Body of pancreas (tissue), 4 donors: ENCODE data around the gene ERAL1. TPM values are rescaled to one million over a fixed set of nuclear protein-coding genes. Genes with fewer than 3 reads are reported as not detected.

Experiments used
- ATAC-seq: fragments of 150-250 bp; one replicate; pipeline ENCODE4 v1.9.1; 2016
- DNase-seq, 4 donors: peaks; one replicate each; pipeline ENCODE4 v3.0.0-alpha.2; 2019
- H3K27ac ChIP-seq, 4 donors: fragments of 200-600 bp; sonication (generic); 1 replicate in 3 of 4; 2 replicates in 1 of 4; pipeline versions ENCODE4 v1.5.1 to v1.6.1; 2016 to 2019; ENCODE audit warnings: mild to moderate bottlenecking in 1 of 4, mixed read lengths in 1 of 4, moderate library complexity in 1 of 4
- H3K27me3 ChIP-seq, 2 donors: fragments of 200-600 bp; sonication (generic); one replicate each; pipeline ENCODE4 v1.6.0; 2016; ENCODE audit warnings: mild to moderate bottlenecking in 1 of 2
- H3K36me3 ChIP-seq, 2 donors: fragments of 200-600 bp; sonication (generic); replicated peaks in 1 of 2; 2 replicates each; pipeline ENCODE4 v1.5.1; 2016; ENCODE audit warnings: low read depth in 2 of 2; ENCODE audit not compliant: insufficient read depth in 1 of 2
- H3K4me1 ChIP-seq: fragments of 200-600 bp; sonication (generic); one replicate; pipeline ENCODE4 v1.6.0; 2016
- H3K4me3 ChIP-seq, 2 donors: fragments of 200-600 bp; sonication (generic); 1 replicate in 1 of 2; 2 replicates in 1 of 2; pipeline ENCODE4 v1.5.1; 2016 to 2019
- H3K9me3 ChIP-seq, 3 donors: fragments of 200-600 bp; sonication (generic); 1 replicate in 2 of 3; 2 replicates in 1 of 3; pipeline ENCODE4 v1.5.1; 2016
- CTCF ChIP-seq, 7 experiments: fragments of 450-650 bp in 4 of 7; fragments of 200-600 bp in 3 of 7; sonication (generic) in 3 of 7; IDR thresholded peaks; one replicate each; pipeline ENCODE4 v1.5.1; 2016 to 2019; ENCODE audit warnings: antibody characterized with exemption in 7 of 7
- POLR2A ChIP-seq, 3 donors: fragments of 450-650 bp; IDR thresholded peaks; one replicate each; pipeline ENCODE4 v1.6.1; 2016; ENCODE audit warnings: antibody characterized with exemption in 3 of 3, mild to moderate bottlenecking in 2 of 3
- WGBS, 2 donors: methylation state at CpG; one replicate each; pipeline ENCODE4 v1.1.5; 2017; 5-methylcytosine and 5-hydroxymethylcytosine counted together
- intact Hi-C: fragments of 100-400 bp; cut with DNase I; formaldehyde crosslinking; loops from one replicate; pipeline ENCODE4 v1.15.1; 2023
- total RNA-seq, 2 donors: library from RNA; depleted of rRNA; stranded (reverse); fragments of >200 nt; gene quantifications; one replicate each; pipeline ENCODE4 v1.1.0, GENCODE V29; 2016

Gene ERAL1
- total RNA-seq, 2 donors from 2014 or later: 13.0 to 49.4 TPM

GRCh38 chr17:28882154-28882895, 27.5 kb downstream of the ERAL1 start:
- H3K9me3 ChIP-seq: no peaks in the 10 kb centered on the region
- H3K27me3 ChIP-seq: no peaks in the 10 kb centered on the region
- no peak for TF ChIP-seq CTCF (IDR thresholded peaks at IDR 0.05)
- no peak for TF ChIP-seq POLR2A (IDR thresholded peaks at IDR 0.05)
- H3K4me3 ChIP-seq: no peak overlapping the region
- DNase-seq (no peak), ATAC-seq (no peak)
- intact Hi-C loops: no loop called here
- 88 to 93% methylated on average over 14 to 18 of the region's 18 CpGs for WGBS, 2 donors
- H3K27ac ChIP-seq: no peak overlapping the region
- H3K36me3 ChIP-seq: peaks cover 11 to 24% of the 10 kb centered on the region in 2 donors
- H3K4me1 ChIP-seq: no peaks in the 10 kb centered on the region

- H3K36me3 ChIP-seq: peaks cover 11 to 24% of the 10 kb centered on the region in 2 donors
- no peak overlapping the region for H3K4me3 ChIP-seq
- WGBS, 2 donors: 81 to 87% methylated on average over 25 of the region's 27 CpGs
- TF ChIP-seq CTCF (IDR thresholded peaks at IDR 0.05): no peak
- TF ChIP-seq POLR2A (IDR thresholded peaks at IDR 0.05): no peak
- H3K27ac ChIP-seq: no peak overlapping the region
- DNase-seq (no peak), ATAC-seq (no peak)
- H3K27me3 ChIP-seq: no peaks in the 10 kb centered on the region
- intact Hi-C loops: no loop called here
- no peaks in the 10 kb centered on the region for H3K4me1 ChIP-seq
- no peaks in the 10 kb centered on the region for H3K9me3 ChIP-seq
Observed at GRCh38 chr17:28883967-28884702, 29.3 kb downstream of the ERAL1 start.

- Histone ChIP-seq H3K4me3 (no peak overlapping the region), H3K27ac (no peak overlapping the region), H3K36me3 (peaks cover 11 to 19% of the 10 kb centered on the region in 2 donors), H3K4me1 (no peaks in the 10 kb centered on the region), H3K9me3 (no peaks in the 10 kb centered on the region), H3K27me3 (no peaks in the 10 kb centered on the region)
- 86 to 91% methylated on average over 4 of the region's 4 CpGs for WGBS, 2 donors
- ATAC-seq (no peak), DNase-seq (no peak)
- intact Hi-C loops: no loop called here
- TF ChIP-seq CTCF (IDR thresholded peaks at IDR 0.05) (no peak), POLR2A (IDR thresholded peaks at IDR 0.05) (no peak)
Observed at GRCh38 chr17:28885363-28885762, 30.5 kb downstream of the ERAL1 start.

DNA sequence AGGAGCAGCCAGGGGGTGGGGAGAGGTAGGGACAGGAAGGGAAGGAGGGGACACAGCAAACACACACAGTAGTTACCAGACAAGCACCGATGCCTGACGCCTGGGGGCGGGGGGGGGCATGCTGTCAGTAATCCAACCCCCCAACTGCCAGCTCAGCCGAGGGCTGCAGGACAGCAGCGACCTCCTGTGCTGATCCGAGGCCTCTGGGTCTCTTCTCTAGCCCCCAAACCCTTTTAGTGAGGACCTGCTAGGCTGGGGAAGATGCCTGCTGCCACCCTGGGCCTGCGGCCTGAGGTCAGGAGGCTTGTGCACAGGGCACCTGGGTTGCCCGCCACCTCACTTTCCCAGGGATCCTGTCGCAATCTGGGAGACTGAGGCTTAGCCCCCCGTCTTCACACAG, 31.1 kb downstream of the ERAL1 start:
- DNase-seq (no peak), ATAC-seq (no peak)

More for the DNA sequence above, 31.1 kb downstream of the ERAL1 start:
- Histone ChIP-seq H3K4me1 (no peaks in the 10 kb centered on the region), H3K9me3 (no peaks in the 10 kb centered on the region), H3K36me3 (peaks cover 9 to 18% of the 10 kb centered on the region in 2 donors), H3K27me3 (no peaks in the 10 kb centered on the region), H3K27ac (no peak overlapping the region), H3K4me3 (no peak overlapping the region)
- WGBS, 2 donors: 85 to 100% methylated on average over 1 to 10 of the region's 10 CpGs
- TF ChIP-seq POLR2A (IDR thresholded peaks at IDR 0.05): no peak
- no peak for TF ChIP-seq CTCF (IDR thresholded peaks at IDR 0.05)
- intact Hi-C loops: no loop called here
